Panc1 (cell line): ENCODE data around the gene CEP131.

Experiments
- CTCF ChIP-seq: fragments of 450-650 bp; IDR thresholded peaks from 2 replicates; pipeline ENCODE4 v1.5.1; 2017; ENCODE audit warnings: mild to moderate bottlenecking
- POLR2AphosphoS5 ChIP-seq: IDR thresholded peaks from 2 replicates; pipeline ENCODE4 v1.6.1; 2012; ENCODE audit warnings: mild to moderate bottlenecking, low read depth, low read length, moderate library complexity
- REST ChIP-seq, 2 experiments: IDR thresholded peaks; 2 replicates each; pipeline ENCODE4 v1.6.1; 2011 to 2012; ENCODE audit warnings: low read depth in 2 of 2, control low read depth in 1 of 2, low read length in 1 of 2, mild to moderate bottlenecking in 1 of 2, moderate library complexity in 1 of 2; ENCODE audit not compliant: insufficient read depth in 1 of 2

- TF ChIP-seq CTCF, result no peak
- TF ChIP-seq REST (IDR thresholded peaks at IDR 0.05; ENCODE audit: insufficient read depth in 1 of 2, low read depth in 2 of 2, low read length in 1 of 2), result no peak
- TF ChIP-seq POLR2AphosphoS5, result no peak
Measured at GRCh38 chr17:81200201-81200600, 22.6 kb downstream of the CEP131 start.
